Lung (tissue), 12 donors: ENCODE measurements around the gene MANEAL. TPM values are rescaled to one million over a fixed set of nuclear protein-coding genes. Genes with fewer than 3 reads are reported as not detected.

Experiments used
- ATAC-seq: fragments of 200-7000 bp; cut with Tn5 transposase; one replicate; pipeline ENCODE4 v1.9.1; 2020; ENCODE audit warnings: moderate number of reproducible peaks; ENCODE audit not compliant: insufficient read depth, low FRiP score
- DNase-seq, 3 donors: peaks; one replicate each; pipeline ENCODE4 v3.0.0-alpha.2; 2013 to 2017
- H3K27ac ChIP-seq, 2 donors: one replicate each; pipeline ENCODE4 v1.5.1; 2013; ENCODE audit warnings: mild to moderate bottlenecking in 2 of 2, moderate library complexity in 2 of 2, control low read depth in 1 of 2, inconsistent platforms in 1 of 2, low read depth in 1 of 2, low read length in 1 of 2
- H3K27me3 ChIP-seq, 3 donors: one replicate each; pipeline ENCODE4 v1.5.1; 2013; ENCODE audit warnings: low read length in 2 of 3; ENCODE audit not compliant: control insufficient read depth in 3 of 3, insufficient read depth in 3 of 3
- H3K36me3 ChIP-seq, 4 donors: one replicate each; pipeline ENCODE4 v1.5.1; 2013; ENCODE audit warnings: low read length in 4 of 4, mild to moderate bottlenecking in 1 of 4, moderate library complexity in 1 of 4; ENCODE audit not compliant: control insufficient read depth in 4 of 4, insufficient read depth in 4 of 4
- H3K4me1 ChIP-seq, 5 donors: one replicate each; pipeline ENCODE4 v1.5.1; 2013; ENCODE audit warnings: low read length in 5 of 5, mild to moderate bottlenecking in 2 of 5, moderate library complexity in 1 of 5; ENCODE audit not compliant: control insufficient read depth in 5 of 5, insufficient read depth in 5 of 5
- H3K4me3 ChIP-seq: one replicate; pipeline ENCODE4 v1.5.1; 2013; ENCODE audit warnings: mild to moderate bottlenecking, control low read depth, moderate library complexity
- H3K9ac ChIP-seq, 2 donors: one replicate each; pipeline ENCODE4 v1.5.1; 2013; ENCODE audit warnings: low read length in 2 of 2, control low read depth in 1 of 2; ENCODE audit not compliant: insufficient read depth in 1 of 2
- H3K9me3 ChIP-seq, 4 donors: one replicate each; pipeline ENCODE4 v1.5.1; 2013; ENCODE audit warnings: low read length in 3 of 4, mild to moderate bottlenecking in 1 of 4, moderate library complexity in 1 of 4; ENCODE audit not compliant: control insufficient read depth in 4 of 4, insufficient read depth in 3 of 4
- CTCF ChIP-seq: IDR thresholded peaks from 2 replicates; pipeline ENCODE4 v1.5.1; 2012; ENCODE audit warnings: mild to moderate bottlenecking; ENCODE audit errors: control extremely low read depth, extremely low read depth
- WGBS, 2 donors: extraction: QIAGEN DNeasy Blood & Tissue Kit; methylation state at CpG; one replicate each; pipeline ENCODE4 v1.1.7; 2013; 5-methylcytosine and 5-hydroxymethylcytosine counted together
- polyA plus RNA-seq, 2 donors: library from polyadenylated mRNA; stranded (reverse); fragments of 200-250 nt; gene quantifications; one replicate each; pipeline ENCODE4 v1.2.1, GENCODE V29; 2013
- total RNA-seq, 2 donors: library from RNA; depleted of rRNA in 1 of 2; stranded (reverse); fragments of >200 nt in 1 of 2; gene quantifications; one replicate each; pipeline ENCODE4 v1.2.1, GENCODE V29; 2014 to 2021
- donor health status: control.
- donor health status: control.
- donor health status: Bipolar disorder and iron deficiency.
- donor health status: healthy.
- donor health status: DM: yes; HTN: yes; CAD: no.

MANEAL gene
- total and polyA plus RNA-seq, 4 donors: 2.3 to 8.1 (median 3.4) TPM

GRCh38 chr1:37822906-37823815 lies 29.5 kb downstream of the MANEAL start:
- WGBS, 2 donors: 93 to 94% methylated on average over 9 of the region's 9 CpGs
- H3K36me3 ChIP-seq: peaks cover 17 to 29% (median 21%) of the 10 kb centered on the region in 4 donors
- no peaks in the 10 kb centered on the region for H3K9me3 ChIP-seq
- no peak overlapping the region for H3K4me3 ChIP-seq
- H3K9ac ChIP-seq: no peak overlapping the region
- H3K4me1 ChIP-seq: peaks cover 0 to 2% (median 0%) of the 10 kb centered on the region in 5 donors
- DNase-seq (no peak), ATAC-seq (no peak)
- no peaks in the 10 kb centered on the region for H3K27me3 ChIP-seq
- TF ChIP-seq CTCF: no peak
- no peak overlapping the region for H3K27ac ChIP-seq

GRCh38 chr1:37824001-37824400 lies 30.4 kb downstream of the MANEAL start:
- Histone ChIP-seq H3K36me3 (peaks cover 19 to 34% (median 21%) of the 10 kb centered on the region in 4 donors), H3K4me3 (no peak overlapping the region)
- no peak for ATAC-seq

GRCh38 chr1:37825506-37825905 lies 31.9 kb downstream of the MANEAL start:
- TF ChIP-seq CTCF: no peak
- no peak overlapping the region for H3K9ac ChIP-seq
- H3K4me3 ChIP-seq: no peak overlapping the region
- WGBS, 2 donors: 39 to 46% methylated on average over 2 of the region's 2 CpGs
- ATAC-seq: no peak
- no peak for DNase-seq
- peaks cover 18 to 31% (median 19%) of the 10 kb centered on the region in 4 donors for H3K36me3 ChIP-seq
- no peak overlapping the region for H3K27ac ChIP-seq
- peaks cover 0 to 2% (median 0%) of the 10 kb centered on the region in 5 donors for H3K4me1 ChIP-seq
- H3K27me3 ChIP-seq: no peaks in the 10 kb centered on the region
- H3K9me3 ChIP-seq: no peaks in the 10 kb centered on the region

More at GRCh38 chr1:37824001-37824400, 30.4 kb downstream of the MANEAL start:
- H3K9ac ChIP-seq: no peak overlapping the region
- H3K4me1 ChIP-seq: peaks cover 0 to 2% (median 0%) of the 10 kb centered on the region in 5 donors
- H3K27me3 ChIP-seq: no peaks in the 10 kb centered on the region
- no peak overlapping the region for H3K27ac ChIP-seq
- WGBS, 2 donors: 90% methylated on average over 2 of the region's 2 CpGs
- H3K9me3 ChIP-seq: no peaks in the 10 kb centered on the region
- no peak for DNase-seq
- no peak for TF ChIP-seq CTCF
